ENCODE measurements around the gene GGT1. TPM values are rescaled to one million over a fixed set of nuclear protein-coding genes. Genes with fewer than 3 reads are reported as not detected.

Gene GGT1
- total and polyA plus RNA-seq, 2 donors (not counting 3 experiments of a cell fraction or from before 2014, with no cell fraction given) = 1.8 to 2.0 TPM

GRCh38 chr22:24587251-24587650 lies 15.7 kb upstream of the GGT1 start:
- Histone ChIP-seq H4K20me1 (replicated peaks; ENCODE audit: control insufficient read depth, extremely low read depth, insufficient read depth, low read length) (no peaks in the 10 kb centered on the region), H3K79me2 (ENCODE audit: control insufficient read depth, insufficient read depth, low read length) (no peaks in the 10 kb centered on the region), H3K9ac (replicated peaks; ENCODE audit: extremely low read depth, insufficient read depth, low read length) (no peak overlapping the region), H3K4me1 (ENCODE audit: control insufficient read depth, extremely low read depth, insufficient read depth, low read length) (peaks cover under 1% of the 10 kb centered on the region), H3K4me2 (ENCODE audit: insufficient read depth, low read length) (no peak overlapping the region), H3K9me1 (replicated peaks; ENCODE audit: control insufficient read depth, extremely low read depth, insufficient read depth, low read length) (no peaks in the 10 kb centered on the region), H3K9me3 (replicated peaks; ENCODE audit: control insufficient read depth, insufficient read depth, low read length) (no peaks in the 10 kb centered on the region), H3K27me3 (ENCODE audit: control insufficient read depth in 2 of 2, insufficient read depth in 2 of 2, low read length in 2 of 2) (no peaks in the 10 kb centered on the region), H2AFZ (ENCODE audit: low read depth, low read length) (no peak overlapping the region), H3K36me3 (ENCODE audit: control insufficient read depth in 2 of 2, extremely low read depth in 1 of 2, insufficient read depth in 2 of 2, low read length in 2 of 2) (peaks cover 0 to 3% of the 10 kb centered on the region in 2 experiments), H3K4me3 (replicated peaks in 1 of 3; ENCODE audit: insufficient read depth in 1 of 3, low read depth in 1 of 3, low read length in 3 of 3) (no peak overlapping the region), H3K27ac (ENCODE audit: insufficient read depth, low read depth, low read length) (no peak overlapping the region)
- intact Hi-C loops (cut with micrococcal nuclease) = no loop called here
- DNase-seq (ENCODE audit: low read depth, low spot score) (no peak), FAIRE-seq (no peak)
- BruUV-seq (replicated peaks) = no TSS peak
- ChIA-PET CTCF (interaction anchor here (0.9 kb wide), 1 partner anchor 42 kb away, joined by 3 read pairs; no protein-coding TSS in a partner anchor), POLR2A (no interaction called here)
- dilution Hi-C loops (cut with MboI; ENCODE audit: extremely low pct_ligation_motif_present, low sequenced_read_pairs) = no loop called here
- no peak for TF ChIP-seq JUN (IDR thresholded peaks at IDR 0.05; ENCODE audit: borderline replicate concordance, insufficient read depth, insufficient read length, low read depth)
- TF ChIP-seq MAX (IDR thresholded peaks at IDR 0.05; ENCODE audit: insufficient read depth, insufficient read length) = no peak
- TF ChIP-seq CTCF (IDR thresholded peaks at IDR 0.05; ENCODE audit: extremely low read depth in 1 of 2, insufficient read depth in 1 of 2, low read depth in 1 of 2, low read length in 2 of 2) = no peak
- TF ChIP-seq POLR2AphosphoS5 (IDR thresholded peaks at IDR 0.05; ENCODE audit: insufficient read depth, low read depth, low read length) = no peak
- TF ChIP-seq MYC (IDR thresholded peaks at IDR 0.05; ENCODE audit: low read depth, low read length) = no peak
- no peak for TF ChIP-seq POLR2A (IDR thresholded peaks at IDR 0.05; ENCODE audit: low read depth, low read length)
- TF ChIP-seq GATA2 (IDR thresholded peaks at IDR 0.05; ENCODE audit: insufficient read depth, insufficient read length, low read depth, low read length) = no peak
- no peak for TF ChIP-seq FOS (IDR thresholded peaks at IDR 0.05; ENCODE audit: borderline replicate concordance, insufficient read depth, low read length)
- TF ChIP-seq EZH2 (IDR thresholded peaks at IDR 0.05; ENCODE audit: borderline replicate concordance, low read depth, low read length, severe bottlenecking) = no peak
